GM12864 (cell line): ENCODE data around the gene ANGPTL8.

Experiments used
- DNase-seq: peaks from one replicate; pipeline ENCODE4 v3.0.0-alpha.2; 2011; ENCODE audit warnings: low read depth
- H3K4me3 ChIP-seq: 2 replicates; pipeline ENCODE4 v1.5.1; 2011; ENCODE audit warnings: mild to moderate bottlenecking, low read depth, low read length, control low read depth
- CTCF ChIP-seq: IDR thresholded peaks from 2 replicates; pipeline ENCODE4 v1.5.1; 2011; ENCODE audit warnings: low read depth, mild to moderate bottlenecking, moderate library complexity, low read length, control low read depth, inconsistent platforms; ENCODE audit errors: missing control alignments

ANGPTL8 gene

GRCh38 chr19:11199517-11199916, 39.9 kb upstream of the ANGPTL8 start:
- no peak overlapping the region for H3K4me3 ChIP-seq
- TF ChIP-seq CTCF = no peak
- no peak for DNase-seq

- TF ChIP-seq CTCF = no peak
- DNase-seq = no peak
Observed at GRCh38 chr19:11200015-11200574, 39.3 kb upstream of the ANGPTL8 start.

GRCh38 chr19:11200931-11201330, 38.5 kb upstream of the ANGPTL8 start:
- no peak for DNase-seq
- no peak overlapping the region for H3K4me3 ChIP-seq
- no peak for TF ChIP-seq CTCF

More at GRCh38 chr19:11200015-11200574, 39.3 kb upstream of the ANGPTL8 start:
- H3K4me3 ChIP-seq = no peak overlapping the region

- H3K4me3 ChIP-seq = no peak overlapping the region
- no peak for TF ChIP-seq CTCF
- no peak for DNase-seq
Observed at GRCh38 chr19:11201791-11202190, 37.6 kb upstream of the ANGPTL8 start.

- no peak for DNase-seq
- H3K4me3 ChIP-seq = no peak overlapping the region
- no peak for TF ChIP-seq CTCF
Observed at GRCh38 chr19:11202488-11203193, 36.8 kb upstream of the ANGPTL8 start.

GRCh38 chr19:11203194-11204075, 36.0 kb upstream of the ANGPTL8 start:
- no peak overlapping the region for H3K4me3 ChIP-seq
- peak; percentile 86 for TF ChIP-seq CTCF
- DNase-seq = no peak
